CD14-positive monocyte (primary cell): Measurements from ENCODE around the gene PRKN. TPM values are rescaled to one million over a fixed set of nuclear protein-coding genes. Genes with fewer than 3 reads are reported as not detected.

ENCODE experiments used
- DNase-seq, 3 donors: peaks; one replicate each; pipeline ENCODE4 v3.0.0-alpha.2; 2011 to 2022
- H2AFZ ChIP-seq: 2 replicates; pipeline ENCODE4 v1.6.0; 2012; ENCODE audit warnings: mild to moderate bottlenecking, low read depth, low read length, inconsistent platforms; ENCODE audit not compliant: insufficient read depth, poor library complexity, severe bottlenecking
- H3K27ac ChIP-seq, 2 donors: 1 replicate in 1 of 2; 2 replicates in 1 of 2; pipeline ENCODE4 v1.5.1; 2012 to 2013; ENCODE audit warnings: low read length in 2 of 2, control low read depth in 1 of 2, inconsistent platforms in 1 of 2, low read depth in 1 of 2, mild to moderate bottlenecking in 1 of 2
- H3K27me3 ChIP-seq, 2 donors: one replicate each; pipeline versions ENCODE4 v1.6.0 to v1.6.1; 2011 to 2013; ENCODE audit warnings: low read length in 2 of 2; ENCODE audit not compliant: control insufficient read depth in 2 of 2, insufficient read depth in 2 of 2
- H3K36me3 ChIP-seq, 2 donors: replicated peaks in 1 of 2; 1 replicate in 1 of 2; 2 replicates in 1 of 2; pipeline versions ENCODE4 v1.5.1 to v1.6.1; 2012 to 2013; ENCODE audit warnings: low read length in 2 of 2, control low read depth in 1 of 2, inconsistent platforms in 1 of 2, mild to moderate bottlenecking in 1 of 2; ENCODE audit not compliant: insufficient read depth in 2 of 2, control insufficient read depth in 1 of 2
- H3K4me1 ChIP-seq, 2 donors: 1 replicate in 1 of 2; 2 replicates in 1 of 2; pipeline versions ENCODE4 v1.5.1 to v1.6.1; 2012 to 2013; ENCODE audit warnings: low read length in 2 of 2, control low read depth in 1 of 2, inconsistent platforms in 1 of 2, mild to moderate bottlenecking in 1 of 2, moderate library complexity in 1 of 2; ENCODE audit not compliant: insufficient read depth in 2 of 2, control insufficient read depth in 1 of 2
- H3K4me2 ChIP-seq: replicated peaks from 2 replicates; pipeline ENCODE3; 2012; ENCODE audit warnings: low read length, moderate library complexity, mild to moderate bottlenecking; ENCODE audit not compliant: poor library complexity, severe bottlenecking; ENCODE audit errors: extremely low read depth
- H3K4me3 ChIP-seq, 3 experiments: fragments of 200-600 bp in 1 of 3; sonication (generic) in 1 of 3; replicated peaks in 1 of 3; 1 replicate in 2 of 3; 2 replicates in 1 of 3; pipeline ENCODE4 v1.5.1; 2011 to 2013; ENCODE audit warnings: low read length in 3 of 3, mild to moderate bottlenecking in 3 of 3, control low read depth in 2 of 3, low read depth in 2 of 3, inconsistent platforms in 1 of 3, moderate library complexity in 1 of 3
- H3K79me2 ChIP-seq: 2 replicates; pipeline ENCODE4 v1.6.0; 2012; ENCODE audit warnings: mild to moderate bottlenecking, control low read depth, inconsistent platforms, low read length, moderate library complexity; ENCODE audit not compliant: insufficient read depth
- H3K9ac ChIP-seq: 2 replicates; pipeline ENCODE4 v1.6.0; 2017; ENCODE audit warnings: low read length, mild to moderate bottlenecking; ENCODE audit not compliant: insufficient read depth, poor library complexity, severe bottlenecking
- H3K9me3 ChIP-seq, 2 donors: replicated peaks in 1 of 2; 1 replicate in 1 of 2; 2 replicates in 1 of 2; pipeline versions ENCODE4 v1.5.1 to v1.6.1; 2012 to 2013; ENCODE audit warnings: low read length in 2 of 2, control low read depth in 1 of 2; ENCODE audit not compliant: control insufficient read depth in 1 of 2, insufficient read depth in 1 of 2
- H4K20me1 ChIP-seq: 2 replicates; pipeline ENCODE4 v1.6.0; 2012; ENCODE audit warnings: mild to moderate bottlenecking, low read length, control low read depth, moderate library complexity; ENCODE audit not compliant: insufficient read depth
- H3K27ac Mint-ChIP-seq, 7 donors: one replicate each; pipeline ENCODE4 v1.8.0; 2020; ENCODE audit warnings: mild to moderate bottlenecking in 7 of 7, mixed read lengths in 7 of 7, moderate library complexity in 6 of 7, inconsistent platforms in 2 of 7
- H3K27me3 Mint-ChIP-seq, 3 donors: one replicate each; pipeline ENCODE4 v1.8.0; 2021 to 2022; ENCODE audit warnings: low read depth in 3 of 3, mild to moderate bottlenecking in 3 of 3, mixed read lengths in 3 of 3, moderate library complexity in 3 of 3, inconsistent platforms in 1 of 3
- H3K36me3 Mint-ChIP-seq, 2 donors: one replicate each; pipeline ENCODE4 v1.8.0; 2020; ENCODE audit warnings: mixed read lengths in 2 of 2, inconsistent platforms in 1 of 2, mild to moderate bottlenecking in 1 of 2
- H3K4me1 Mint-ChIP-seq: one replicate; pipeline ENCODE4 v1.8.0; 2020; ENCODE audit warnings: mild to moderate bottlenecking, mixed read lengths
- H3K4me3 Mint-ChIP-seq, 2 donors: one replicate each; pipeline ENCODE4 v1.8.0; 2020; ENCODE audit warnings: mild to moderate bottlenecking in 2 of 2, mixed read lengths in 2 of 2, moderate library complexity in 1 of 2
- H3K9me3 Mint-ChIP-seq, 7 donors: one replicate each; pipeline ENCODE4 v1.8.0; 2020 to 2022; ENCODE audit warnings: mixed read lengths in 7 of 7, mild to moderate bottlenecking in 6 of 7, moderate library complexity in 6 of 7, inconsistent platforms in 2 of 7
- WGBS: methylation state at CpG from one replicate; pipeline ENCODE4 v1.1.5; 2013; ENCODE audit warnings: missing lambda C conversion rate; ENCODE audit not compliant: insufficient coverage; 5-methylcytosine and 5-hydroxymethylcytosine counted together
- intact Hi-C, 2 donors: fragments of 100-400 bp; cut with micrococcal nuclease; formaldehyde crosslinking; loops; one replicate each; pipeline versions ENCODE4 v1.15.0 to v1.15.1; 2023
- polyA plus RNA-seq, 3 donors: library from polyadenylated mRNA; depleted of rRNA in 1 of 3; unstranded in 2 of 3; stranded (reverse) in 1 of 3; fragments of 300-500 nt in 2 of 3; fragments of >200 nt in 1 of 3; fragmentation: Illumina TruSeq in 2 of 3; gene quantifications; 1 replicate in 2 of 3; 2 replicates in 1 of 3; pipeline ENCODE4 v1.2.3, GENCODE V29; 2012 to 2021
- TF ChIP-seq, protein P1 (sequence below): fragments of 200-600 bp; IDR thresholded peaks from one replicate; pipeline ENCODE4 v1.8.0; 2022; ENCODE audit warnings: antibody characterized with exemption, mild to moderate bottlenecking

The PRKN gene
- polyA plus RNA-seq, 3 donors: 0.19 to 0.21 TPM; not detected in 1

DNA sequence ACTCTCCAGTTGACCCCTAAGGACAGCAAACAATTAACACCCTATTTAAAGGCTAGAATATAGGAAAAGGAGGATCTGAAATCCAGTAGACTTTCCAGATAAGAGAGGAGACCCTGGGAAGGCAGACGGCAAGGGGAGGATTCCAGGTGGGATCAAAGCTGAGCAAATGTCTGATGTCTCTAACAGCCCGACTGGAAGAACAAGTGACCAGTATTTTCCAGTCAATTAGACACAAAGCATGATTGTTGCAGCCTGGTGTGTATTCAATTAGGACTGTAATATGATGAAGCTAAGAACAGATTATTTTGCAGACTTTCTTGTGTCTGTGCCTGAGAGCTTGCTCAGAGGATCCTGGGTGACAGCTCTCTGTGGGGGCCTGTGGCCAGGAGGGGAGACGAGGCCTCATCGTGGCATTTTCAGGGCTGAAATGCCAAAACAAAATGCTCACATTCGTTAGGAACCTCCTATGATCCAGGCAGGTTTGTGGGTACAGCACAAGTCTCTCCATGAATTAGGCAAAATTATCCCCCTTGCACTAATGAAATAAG lies 981.9 kb downstream of the PRKN start:
- intact Hi-C loops: no loop called here

DNA sequence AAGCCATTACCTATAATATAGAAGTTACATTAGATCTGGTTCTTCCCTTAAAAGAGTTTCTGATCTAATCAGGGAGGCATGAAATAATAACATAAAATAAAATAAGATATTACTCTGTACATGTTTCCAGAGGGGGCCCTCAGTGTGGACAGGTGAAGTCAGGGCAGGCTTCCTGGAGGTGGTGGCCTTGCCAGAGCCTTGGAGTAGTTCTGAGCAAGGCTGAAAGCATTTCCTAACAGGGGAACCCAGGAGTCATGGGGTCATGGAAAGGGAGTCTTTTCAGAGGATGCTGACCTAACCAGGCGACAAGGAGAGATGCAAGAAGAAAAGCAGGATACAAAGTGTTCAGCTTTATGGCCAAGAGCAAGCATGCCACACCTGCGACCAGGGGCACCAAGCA lies 982.4 kb downstream of the PRKN start:
- DNase-seq: no peak
- no peaks in the 10 kb centered on the region for H3K36me3 Mint-ChIP-seq
- H3K9me3 Mint-ChIP-seq: peaks cover 3 to 15% (median 11%) of the 10 kb centered on the region in 7 donors
- no peaks in the 10 kb centered on the region for H3K27me3 ChIP-seq
- 91% methylated on average over 2 of the region's 2 CpGs for WGBS
- intact Hi-C loops: no loop called here
- H3K4me3 Mint-ChIP-seq: no peak overlapping the region
- H3K4me3 ChIP-seq: no peak overlapping the region
- no peaks in the 10 kb centered on the region for H3K36me3 ChIP-seq
- no peaks in the 10 kb centered on the region for H3K4me1 ChIP-seq
- no peaks in the 10 kb centered on the region for H4K20me1 ChIP-seq
- H3K27me3 Mint-ChIP-seq: peaks cover 1 to 5% (median 2%) of the 10 kb centered on the region in 3 donors
- no peak overlapping the region for H3K27ac ChIP-seq
- H3K9me3 ChIP-seq: peaks cover 3 to 7% of the 10 kb centered on the region in 2 donors
- no peak overlapping the region for H3K4me2 ChIP-seq
- no peak overlapping the region for H3K9ac ChIP-seq
- TF ChIP-seq, protein P1, sequence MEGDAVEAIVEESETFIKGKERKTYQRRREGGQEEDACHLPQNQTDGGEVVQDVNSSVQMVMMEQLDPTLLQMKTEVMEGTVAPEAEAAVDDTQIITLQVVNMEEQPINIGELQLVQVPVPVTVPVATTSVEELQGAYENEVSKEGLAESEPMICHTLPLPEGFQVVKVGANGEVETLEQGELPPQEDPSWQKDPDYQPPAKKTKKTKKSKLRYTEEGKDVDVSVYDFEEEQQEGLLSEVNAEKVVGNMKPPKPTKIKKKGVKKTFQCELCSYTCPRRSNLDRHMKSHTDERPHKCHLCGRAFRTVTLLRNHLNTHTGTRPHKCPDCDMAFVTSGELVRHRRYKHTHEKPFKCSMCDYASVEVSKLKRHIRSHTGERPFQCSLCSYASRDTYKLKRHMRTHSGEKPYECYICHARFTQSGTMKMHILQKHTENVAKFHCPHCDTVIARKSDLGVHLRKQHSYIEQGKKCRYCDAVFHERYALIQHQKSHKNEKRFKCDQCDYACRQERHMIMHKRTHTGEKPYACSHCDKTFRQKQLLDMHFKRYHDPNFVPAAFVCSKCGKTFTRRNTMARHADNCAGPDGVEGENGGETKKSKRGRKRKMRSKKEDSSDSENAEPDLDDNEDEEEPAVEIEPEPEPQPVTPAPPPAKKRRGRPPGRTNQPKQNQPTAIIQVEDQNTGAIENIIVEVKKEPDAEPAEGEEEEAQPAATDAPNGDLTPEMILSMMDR: no peak
- H3K27ac Mint-ChIP-seq: peak overlapping the region in 1 of 7 donors; percentile 46
- no peaks in the 10 kb centered on the region for H3K4me1 Mint-ChIP-seq
- H3K79me2 ChIP-seq: no peaks in the 10 kb centered on the region
- no peak overlapping the region for H2AFZ ChIP-seq

More for the DNA sequence above, 981.9 kb downstream of the PRKN start:
- Mint-ChIP-seq H3K4me3 (no peak overlapping the region), H3K27me3 (peaks cover 1 to 5% (median 2%) of the 10 kb centered on the region in 3 donors), H3K9me3 (peaks cover 3 to 13% (median 8%) of the 10 kb centered on the region in 7 donors), H3K4me1 (no peaks in the 10 kb centered on the region), H3K36me3 (no peaks in the 10 kb centered on the region), H3K27ac (peak overlapping the region in 1 of 7 donors; percentile 74)
- Histone ChIP-seq H4K20me1 (no peaks in the 10 kb centered on the region), H3K9me3 (peaks cover 3 to 4% of the 10 kb centered on the region in 2 donors), H3K79me2 (no peaks in the 10 kb centered on the region), H3K4me2 (no peak overlapping the region), H3K27ac (no peak overlapping the region), H3K36me3 (no peaks in the 10 kb centered on the region), H3K9ac (no peak overlapping the region), H2AFZ (no peak overlapping the region), H3K4me1 (no peaks in the 10 kb centered on the region), H3K4me3 (no peak overlapping the region), H3K27me3 (no peaks in the 10 kb centered on the region)
- TF ChIP-seq, protein P1: no peak
- WGBS: 86% methylated on average over 4 of the region's 5 CpGs
- DNase-seq: no peak
